Measurements from ENCODE around the gene ISOC2. TPM values are rescaled to one million over a fixed set of nuclear protein-coding genes. Genes with fewer than 3 reads are reported as not detected.

Gene ISOC2
- total RNA-seq, 1 donor from 2014 or later: 58.7 TPM

GRCh38 chr19:55484593-55485438 lies 23.4 kb upstream of the ISOC2 start, which contains the start of gene NAT14:
NAT14 (plus strand) TSS chr19:55485188; CDS start chr19:55485709, 521 bp downstream.
- DNase-seq (ENCODE audit: low read depth): no peak
- TF ChIP-seq, protein P1, sequence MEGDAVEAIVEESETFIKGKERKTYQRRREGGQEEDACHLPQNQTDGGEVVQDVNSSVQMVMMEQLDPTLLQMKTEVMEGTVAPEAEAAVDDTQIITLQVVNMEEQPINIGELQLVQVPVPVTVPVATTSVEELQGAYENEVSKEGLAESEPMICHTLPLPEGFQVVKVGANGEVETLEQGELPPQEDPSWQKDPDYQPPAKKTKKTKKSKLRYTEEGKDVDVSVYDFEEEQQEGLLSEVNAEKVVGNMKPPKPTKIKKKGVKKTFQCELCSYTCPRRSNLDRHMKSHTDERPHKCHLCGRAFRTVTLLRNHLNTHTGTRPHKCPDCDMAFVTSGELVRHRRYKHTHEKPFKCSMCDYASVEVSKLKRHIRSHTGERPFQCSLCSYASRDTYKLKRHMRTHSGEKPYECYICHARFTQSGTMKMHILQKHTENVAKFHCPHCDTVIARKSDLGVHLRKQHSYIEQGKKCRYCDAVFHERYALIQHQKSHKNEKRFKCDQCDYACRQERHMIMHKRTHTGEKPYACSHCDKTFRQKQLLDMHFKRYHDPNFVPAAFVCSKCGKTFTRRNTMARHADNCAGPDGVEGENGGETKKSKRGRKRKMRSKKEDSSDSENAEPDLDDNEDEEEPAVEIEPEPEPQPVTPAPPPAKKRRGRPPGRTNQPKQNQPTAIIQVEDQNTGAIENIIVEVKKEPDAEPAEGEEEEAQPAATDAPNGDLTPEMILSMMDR (conservative IDR thresholded peaks at IDR 0.05; ENCODE audit: low read depth, low read length): no peak
- H3K4me3 ChIP-seq (ENCODE audit: low read depth, low read length): peak within 1 kb of the TSS; percentile 76

GRCh38 chr19:55483706-55484592 lies 22.5 kb upstream of the ISOC2 start:
- TF ChIP-seq, protein P1 (conservative IDR thresholded peaks at IDR 0.05; ENCODE audit: low read depth, low read length): no peak
- peak overlapping the region; percentile 76 for H3K4me3 ChIP-seq (ENCODE audit: low read depth, low read length)
- no peak for DNase-seq (ENCODE audit: low read depth)

DNA sequence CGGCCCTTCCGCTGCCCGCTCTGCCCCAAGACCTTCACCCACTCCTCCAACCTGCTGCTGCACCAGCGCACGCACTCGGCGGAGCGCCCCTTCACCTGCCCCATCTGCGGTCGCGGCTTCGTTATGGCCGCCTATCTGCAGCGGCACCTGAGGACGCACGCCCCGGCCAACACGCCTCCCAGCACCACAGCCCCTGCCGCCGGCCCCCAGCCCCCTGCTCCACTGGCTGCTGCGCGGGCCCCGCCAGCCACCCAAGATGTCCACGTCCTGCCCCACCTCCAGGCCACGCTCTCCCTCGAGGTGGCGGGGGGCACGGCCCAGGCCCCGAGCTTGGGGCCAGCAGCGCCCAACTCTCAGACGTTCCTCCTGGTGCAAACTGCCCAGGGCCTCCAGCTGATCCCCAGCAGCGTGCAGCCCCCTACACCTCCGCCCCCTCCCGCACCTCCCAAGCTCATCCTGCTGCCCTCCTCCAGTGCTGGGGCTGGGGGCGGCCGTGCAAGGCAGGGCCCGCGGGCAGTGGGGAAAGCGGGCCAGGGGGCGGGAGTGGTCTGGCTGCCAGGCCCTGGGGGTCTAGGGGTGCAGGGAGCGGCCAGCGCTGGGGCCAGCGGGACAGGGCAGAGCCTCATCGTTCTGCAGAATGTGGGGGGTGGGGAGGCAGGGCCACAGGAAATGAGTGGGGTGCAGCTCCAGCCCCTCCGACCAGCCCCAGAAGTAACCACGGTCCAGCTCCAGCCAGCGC lies 21.7 kb upstream of the ISOC2 start:
- TF ChIP-seq, protein P1 (conservative IDR thresholded peaks at IDR 0.05; ENCODE audit: low read depth, low read length): no peak
- DNase-seq (ENCODE audit: low read depth): no peak

GRCh38 chr19:55482156-55482961 lies 20.9 kb upstream of the ISOC2 start:
- H3K4me3 ChIP-seq (ENCODE audit: low read depth, low read length): no peak overlapping the region
- DNase-seq (ENCODE audit: low read depth): no peak
- TF ChIP-seq, protein P1 (conservative IDR thresholded peaks at IDR 0.05; ENCODE audit: low read depth, low read length): no peak

More for the DNA sequence above, 21.7 kb upstream of the ISOC2 start:
- no peak overlapping the region for H3K4me3 ChIP-seq (ENCODE audit: low read depth, low read length)

- no peak for DNase-seq (ENCODE audit: low read depth)
- H3K4me3 ChIP-seq (ENCODE audit: low read depth, low read length): no peak overlapping the region
- TF ChIP-seq, protein P1 (conservative IDR thresholded peaks at IDR 0.05; ENCODE audit: low read depth, low read length): no peak
Observed at GRCh38 chr19:55481794-55482155, 20.3 kb upstream of the ISOC2 start.
